HepG2 (cell line): ENCODE measurements around the gene TMCO6. TPM values are rescaled to one million over a fixed set of nuclear protein-coding genes. Genes with fewer than 3 reads are reported as not detected.

ENCODE experiments used
- CEBPG ChIP-seq: IDR thresholded peaks from 2 replicates; pipeline ENCODE4 v1.6.1; 2016
- ELK4 ChIP-seq: sonication (generic); formaldehyde crosslinking; IDR thresholded peaks from 2 replicates; pipeline ENCODE4 v1.9.0; 2021; ENCODE audit warnings: missing genetic modification reagents, borderline replicate concordance
- ERF ChIP-seq: IDR thresholded peaks from 2 replicates; pipeline ENCODE4 v1.6.1; 2018; ENCODE audit warnings: missing biosample characterization, missing genetic modification reagents
- GABPB1 ChIP-seq: IDR thresholded peaks from 2 replicates; pipeline ENCODE4 v1.6.1; 2016; ENCODE audit warnings: mild to moderate bottlenecking, missing genetic modification reagents, moderate library complexity, missing compliant biosample characterization
- GPN1 ChIP-seq: sonication (generic); formaldehyde crosslinking; IDR thresholded peaks from 2 replicates; pipeline ENCODE4 v1.5.1; 2020; ENCODE audit warnings: missing genetic modification reagents, borderline replicate concordance
- NFYB ChIP-seq: sonication (generic); formaldehyde crosslinking; IDR thresholded peaks from 2 replicates; pipeline ENCODE4 v1.4.0; 2020; ENCODE audit warnings: missing genetic modification reagents
- NR1H2 ChIP-seq: sonication (generic); formaldehyde crosslinking; IDR thresholded peaks from 2 replicates; pipeline ENCODE4 v1.8.1; 2022; ENCODE audit warnings: low read depth, missing genetic modification reagents, borderline replicate concordance
- SNAI1 ChIP-seq: sonication (generic); formaldehyde crosslinking; IDR thresholded peaks from 2 replicates; pipeline ENCODE4 v1.5.0; 2020; ENCODE audit warnings: mild to moderate bottlenecking, missing genetic modification reagents, borderline replicate concordance
- TEAD3 ChIP-seq: optimal IDR thresholded peaks from 2 replicates; pipeline ENCODE3; 2016; ENCODE audit warnings: borderline replicate concordance
- ZBTB25 ChIP-seq: IDR thresholded peaks from 2 replicates; pipeline ENCODE4 v1.6.1; 2018; ENCODE audit warnings: missing genetic modification reagents
- ZHX1 ChIP-seq: sonication (generic); formaldehyde crosslinking; IDR thresholded peaks from 2 replicates; pipeline ENCODE4 v1.8.1; 2022; ENCODE audit warnings: low read depth, mild to moderate bottlenecking, missing genetic modification reagents
- ZNF446 ChIP-seq: sonication (generic); formaldehyde crosslinking; IDR thresholded peaks from 2 replicates; pipeline ENCODE4 v1.5.0; 2020; ENCODE audit warnings: mild to moderate bottlenecking, missing genetic modification reagents
- ZNF569 ChIP-seq: sonication (generic); formaldehyde crosslinking; IDR thresholded peaks from 2 replicates; pipeline ENCODE4 v1.5.0; 2020; ENCODE audit warnings: mild to moderate bottlenecking, missing genetic modification reagents, moderate library complexity, borderline replicate concordance
- ZNF580 ChIP-seq: IDR thresholded peaks from 2 replicates; pipeline ENCODE4 v1.6.1; 2016; ENCODE audit warnings: low read depth, borderline replicate concordance
- ZNF605 ChIP-seq: sonication (generic); formaldehyde crosslinking; IDR thresholded peaks from 2 replicates; pipeline ENCODE4 v1.8.0; 2022; ENCODE audit warnings: mild to moderate bottlenecking, missing genetic modification reagents
- ZNF737 ChIP-seq: sonication (generic); formaldehyde crosslinking; IDR thresholded peaks from 2 replicates; pipeline ENCODE4 v1.5.0; 2020; ENCODE audit warnings: missing genetic modification reagents, mild to moderate bottlenecking, borderline replicate concordance
- ZNF775 ChIP-seq: sonication (generic); formaldehyde crosslinking; IDR thresholded peaks from 2 replicates; pipeline ENCODE4 v1.4.0; 2020; ENCODE audit warnings: missing genetic modification reagents, mild to moderate bottlenecking, moderate library complexity, borderline replicate concordance
- ZSCAN22 ChIP-seq: sonication (generic); formaldehyde crosslinking; IDR thresholded peaks from 2 replicates; pipeline ENCODE4 v1.4.0; 2020; ENCODE audit warnings: mild to moderate bottlenecking, missing genetic modification reagents
- polyA plus RNA-seq, 8 experiments: library from polyadenylated mRNA; depleted of rRNA in 3 of 8; stranded (reverse) in 7 of 8; unstranded in 1 of 8; fragments of >200 nt; fragmentation: Illumina TruSeq in 4 of 8; extraction: Trizol in 4 of 8; gene quantifications; 2 replicates each; pipeline versions ENCODE4 v1.2.1 to v1.2.3, GENCODE V29; 2011 to 2016; ENCODE audit warnings: low read depth in 4 of 8, missing spikeins in 1 of 8, mixed read lengths in 1 of 8; ENCODE audit not compliant: insufficient read depth in 1 of 8
- total RNA-seq, 5 experiments: library from RNA; depleted of rRNA; stranded (reverse); fragments of >200 nt; fragmentation: Illumina TruSeq; extraction: Trizol; gene quantifications; 2 replicates each; pipeline ENCODE4 v1.2.3, GENCODE V29; 2016; ENCODE audit warnings: low read depth in 1 of 5
- TF ChIP-seq, protein P1 (sequence below): sonication (generic); formaldehyde crosslinking; IDR thresholded peaks from 2 replicates; pipeline ENCODE4 v1.5.1; 2020; ENCODE audit warnings: mild to moderate bottlenecking, missing genetic modification reagents, moderate library complexity
- TF ChIP-seq, protein P2 (sequence below): sonication (generic); formaldehyde crosslinking; IDR thresholded peaks from 2 replicates; pipeline ENCODE4 v1.4.0; 2020; ENCODE audit warnings: mild to moderate bottlenecking, missing genetic modification reagents

The TMCO6 gene
- total and polyA plus RNA-seq, 2 of the 13 experiments (the other 11 are each of a cell fraction or from before 2014, with no cell fraction given) = 16.6 to 28.2 TPM

DNA sequence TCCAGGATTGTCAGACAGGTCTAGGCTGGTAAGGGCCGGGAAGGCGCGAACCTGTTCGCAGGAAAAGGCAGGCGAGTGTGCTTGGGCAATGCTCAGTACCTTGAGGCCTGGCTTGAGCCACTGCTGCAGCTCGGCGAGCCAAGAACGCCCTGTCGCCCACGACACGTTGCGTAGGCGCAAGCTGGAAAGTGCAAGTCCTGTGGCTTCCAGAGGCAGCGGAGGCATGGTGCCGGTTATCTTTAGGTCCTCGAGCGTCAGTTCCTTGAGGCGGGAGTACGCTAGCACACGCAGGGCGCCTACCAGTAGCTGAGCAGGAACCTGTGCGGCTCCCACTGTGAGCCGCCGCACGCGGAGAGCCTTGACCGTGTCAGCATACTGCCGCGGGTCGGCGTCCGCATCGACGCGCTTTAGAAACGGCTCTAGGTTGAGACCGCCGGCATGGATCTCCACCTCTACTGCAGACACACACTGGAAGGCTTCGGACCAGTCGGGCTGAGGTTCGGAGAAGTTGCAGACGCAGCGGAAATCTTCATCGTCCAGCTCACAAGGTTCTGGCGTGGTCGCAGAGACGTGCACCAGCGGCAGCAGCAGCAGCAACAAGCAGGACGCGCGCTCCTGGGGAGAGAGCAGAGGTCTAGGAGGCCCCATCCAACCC lies 6.8 kb upstream of the TMCO6 start (continued):
- no peak for TF ChIP-seq ZNF569 (CRISPR knock-in tag)
- TF ChIP-seq ZNF605 (CRISPR knock-in tag) = 0 out of 2 replicates have a peak, but pooled peaks have one; percentile 22
- TF ChIP-seq ZBTB25 (CRISPR knock-in tag) = no peak
- no peak for TF ChIP-seq GPN1 (CRISPR knock-in tag)
- no peak for TF ChIP-seq ERF (CRISPR knock-in tag)
- TF ChIP-seq, protein P1, sequence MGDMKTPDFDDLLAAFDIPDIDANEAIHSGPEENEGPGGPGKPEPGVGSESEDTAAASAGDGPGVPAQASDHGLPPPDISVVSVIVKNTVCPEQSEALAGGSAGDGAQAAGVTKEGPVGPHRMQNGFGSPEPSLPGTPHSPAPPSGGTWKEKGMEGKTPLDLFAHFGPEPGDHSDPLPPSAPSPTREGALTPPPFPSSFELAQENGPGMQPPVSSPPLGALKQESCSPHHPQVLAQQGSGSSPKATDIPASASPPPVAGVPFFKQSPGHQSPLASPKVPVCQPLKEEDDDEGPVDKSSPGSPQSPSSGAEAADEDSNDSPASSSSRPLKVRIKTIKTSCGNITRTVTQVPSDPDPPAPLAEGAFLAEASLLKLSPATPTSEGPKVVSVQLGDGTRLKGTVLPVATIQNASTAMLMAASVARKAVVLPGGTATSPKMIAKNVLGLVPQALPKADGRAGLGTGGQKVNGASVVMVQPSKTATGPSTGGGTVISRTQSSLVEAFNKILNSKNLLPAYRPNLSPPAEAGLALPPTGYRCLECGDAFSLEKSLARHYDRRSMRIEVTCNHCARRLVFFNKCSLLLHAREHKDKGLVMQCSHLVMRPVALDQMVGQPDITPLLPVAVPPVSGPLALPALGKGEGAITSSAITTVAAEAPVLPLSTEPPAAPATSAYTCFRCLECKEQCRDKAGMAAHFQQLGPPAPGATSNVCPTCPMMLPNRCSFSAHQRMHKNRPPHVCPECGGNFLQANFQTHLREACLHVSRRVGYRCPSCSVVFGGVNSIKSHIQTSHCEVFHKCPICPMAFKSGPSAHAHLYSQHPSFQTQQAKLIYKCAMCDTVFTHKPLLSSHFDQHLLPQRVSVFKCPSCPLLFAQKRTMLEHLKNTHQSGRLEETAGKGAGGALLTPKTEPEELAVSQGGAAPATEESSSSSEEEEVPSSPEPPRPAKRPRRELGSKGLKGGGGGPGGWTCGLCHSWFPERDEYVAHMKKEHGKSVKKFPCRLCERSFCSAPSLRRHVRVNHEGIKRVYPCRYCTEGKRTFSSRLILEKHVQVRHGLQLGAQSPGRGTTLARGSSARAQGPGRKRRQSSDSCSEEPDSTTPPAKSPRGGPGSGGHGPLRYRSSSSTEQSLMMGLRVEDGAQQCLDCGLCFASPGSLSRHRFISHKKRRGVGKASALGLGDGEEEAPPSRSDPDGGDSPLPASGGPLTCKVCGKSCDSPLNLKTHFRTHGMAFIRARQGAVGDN (CRISPR knock-in tag) = peak; percentile 53
- no peak for TF ChIP-seq ZNF580 (CRISPR knock-in tag)
- no peak for TF ChIP-seq ZSCAN22 (CRISPR knock-in tag)
- TF ChIP-seq GABPB1 = 0 out of 2 replicates have a peak, but pooled peaks have one; percentile 6
- no peak for TF ChIP-seq ZNF446 (CRISPR knock-in tag)
- no peak for TF ChIP-seq ZNF737 (CRISPR knock-in tag)
- TF ChIP-seq NR1H2 (CRISPR knock-in tag) = no peak
- TF ChIP-seq NFYB (CRISPR knock-in tag) = no peak
- no peak for TF ChIP-seq ELK4 (CRISPR knock-in tag)
- no peak for TF ChIP-seq CEBPG (CRISPR knock-in tag)
- no peak for TF ChIP-seq TEAD3 (CRISPR knock-in tag)
- no peak for TF ChIP-seq ZNF775 (CRISPR knock-in tag)
- TF ChIP-seq ZHX1 (CRISPR knock-in tag) = 0 out of 2 replicates have a peak, but pooled peaks have one; percentile 46
- TF ChIP-seq SNAI1 (CRISPR knock-in tag) = no peak
- TF ChIP-seq, protein P2, sequence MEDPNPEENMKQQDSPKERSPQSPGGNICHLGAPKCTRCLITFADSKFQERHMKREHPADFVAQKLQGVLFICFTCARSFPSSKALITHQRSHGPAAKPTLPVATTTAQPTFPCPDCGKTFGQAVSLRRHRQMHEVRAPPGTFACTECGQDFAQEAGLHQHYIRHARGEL = no peak
